GM19397 (cell line): Measurements from ENCODE around the gene ACACA.

Experiments used
- ATAC-seq: cut with Tn5 transposase; IDR thresholded peaks from one replicate; pipeline ENCODE4 v1.9.1; 2021; ENCODE audit warnings: mild to moderate bottlenecking, moderate library complexity; ENCODE audit not compliant: unreplicated experiment

Gene ACACA

GRCh38 chr17:37399265-37399803 is 7.3 kb downstream of the ACACA start:
- no peak for ATAC-seq

- no peak for ATAC-seq
Measured at GRCh38 chr17:37393352-37393751, 13.3 kb downstream of the ACACA start.

GRCh38 chr17:37392024-37392590 is 14.5 kb downstream of the ACACA start:
- no peak for ATAC-seq

GRCh38 chr17:37391146-37391545 is 15.5 kb downstream of the ACACA start:
- no peak for ATAC-seq

GRCh38 chr17:37389160-37389559 is 17.5 kb downstream of the ACACA start:
- no peak for ATAC-seq

- ATAC-seq, result no peak
Measured at GRCh38 chr17:37388266-37388665, 18.4 kb downstream of the ACACA start.

GRCh38 chr17:37386462-37386861 is 20.2 kb downstream of the ACACA start:
- no peak for ATAC-seq

GRCh38 chr17:37385474-37385990 is 21.1 kb downstream of the ACACA start:
- no peak for ATAC-seq

GRCh38 chr17:37384560-37385149 is 22.0 kb downstream of the ACACA start:
- ATAC-seq, result no peak

GRCh38 chr17:37382056-37382455 is 24.6 kb downstream of the ACACA start:
- no peak for ATAC-seq

- no peak for ATAC-seq
Measured at GRCh38 chr17:37375706-37376105, 30.9 kb downstream of the ACACA start, which contains the start of gene C17orf78. Gene C17orf78, plus strand, starts transcription at chr17:37375985. Its CDS starts 108 bp downstream, at chr17:37376093.

- peak; percentile 61 for ATAC-seq
Measured at GRCh38 chr17:37373530-37374159, 33.0 kb downstream of the ACACA start.

- ATAC-seq, result no peak
Measured at GRCh38 chr17:37368577-37368976, 38.1 kb downstream of the ACACA start.

- ATAC-seq, result no peak
Measured at GRCh38 chr17:37365589-37365988, 41.0 kb downstream of the ACACA start.

GRCh38 chr17:37361543-37361942 is 45.1 kb downstream of the ACACA start:
- no peak for ATAC-seq

GRCh38 chr17:37360632-37361031 is 46.0 kb downstream of the ACACA start:
- no peak for ATAC-seq

- ATAC-seq, result no peak
Measured at GRCh38 chr17:37359682-37360188, 46.9 kb downstream of the ACACA start.

- ATAC-seq, result peak; percentile 92
Measured at GRCh38 chr17:37358830-37359681, 47.6 kb downstream of the ACACA start.

GRCh38 chr17:37358098-37358829 is 48.4 kb downstream of the ACACA start:
- no peak for ATAC-seq
